ENCODE measurements around the gene ZDHHC8. TPM values are rescaled to one million over a fixed set of nuclear protein-coding genes. Genes with fewer than 3 reads are reported as not detected.

Gene ZDHHC8
- total RNA-seq, 1 donor from 2014 or later, result 35.5 TPM

DNA sequence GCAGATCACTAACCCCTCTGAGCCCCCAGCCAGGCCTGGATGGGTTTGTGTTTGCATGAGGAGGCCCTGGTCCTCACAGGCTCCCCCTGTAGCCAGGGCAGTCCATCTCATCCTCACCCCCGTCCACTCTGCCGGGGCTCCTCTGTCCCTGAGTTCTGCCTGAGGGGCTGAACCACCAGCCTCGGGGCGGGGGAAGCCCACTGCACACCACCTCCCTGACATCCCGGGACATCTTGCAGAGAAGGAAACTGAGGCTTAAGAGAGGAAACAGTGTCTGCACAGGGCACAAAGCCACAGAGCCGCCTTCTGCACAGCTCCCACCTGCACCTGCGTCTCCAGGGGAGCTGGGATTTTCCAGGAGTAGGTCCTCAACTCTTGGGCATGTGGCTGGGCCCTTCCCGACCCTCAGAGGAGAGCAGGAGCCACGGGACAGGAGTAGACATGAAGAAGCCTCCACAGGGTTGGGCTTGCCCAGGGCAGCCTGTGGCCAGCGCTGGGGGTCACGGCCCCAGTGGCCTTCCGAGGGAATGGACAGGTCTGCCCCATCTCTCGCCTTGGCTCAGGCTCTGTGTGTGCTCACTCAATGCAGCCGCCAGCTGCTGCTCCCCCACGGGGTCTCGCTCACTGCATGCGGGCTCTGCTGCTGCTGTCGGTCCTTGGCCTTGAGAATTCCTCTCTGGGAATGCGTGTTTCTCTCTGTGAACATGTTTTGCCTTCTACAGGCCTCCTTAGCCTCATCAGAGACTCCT, 64.7 kb downstream of the ZDHHC8 start:
- H3K4me3 ChIP-seq, result no peak overlapping the region
- H3K27me3 ChIP-seq, result no peaks in the 10 kb centered on the region
- intact Hi-C loops (cut with DNase I), result no loop called here
- no peaks in the 10 kb centered on the region for H3K4me1 ChIP-seq
- DNase-seq (ENCODE audit: low spot score in 2 of 2), result no peak
- H3K36me3 ChIP-seq, result no peaks in the 10 kb centered on the region
- TF ChIP-seq, protein P1, sequence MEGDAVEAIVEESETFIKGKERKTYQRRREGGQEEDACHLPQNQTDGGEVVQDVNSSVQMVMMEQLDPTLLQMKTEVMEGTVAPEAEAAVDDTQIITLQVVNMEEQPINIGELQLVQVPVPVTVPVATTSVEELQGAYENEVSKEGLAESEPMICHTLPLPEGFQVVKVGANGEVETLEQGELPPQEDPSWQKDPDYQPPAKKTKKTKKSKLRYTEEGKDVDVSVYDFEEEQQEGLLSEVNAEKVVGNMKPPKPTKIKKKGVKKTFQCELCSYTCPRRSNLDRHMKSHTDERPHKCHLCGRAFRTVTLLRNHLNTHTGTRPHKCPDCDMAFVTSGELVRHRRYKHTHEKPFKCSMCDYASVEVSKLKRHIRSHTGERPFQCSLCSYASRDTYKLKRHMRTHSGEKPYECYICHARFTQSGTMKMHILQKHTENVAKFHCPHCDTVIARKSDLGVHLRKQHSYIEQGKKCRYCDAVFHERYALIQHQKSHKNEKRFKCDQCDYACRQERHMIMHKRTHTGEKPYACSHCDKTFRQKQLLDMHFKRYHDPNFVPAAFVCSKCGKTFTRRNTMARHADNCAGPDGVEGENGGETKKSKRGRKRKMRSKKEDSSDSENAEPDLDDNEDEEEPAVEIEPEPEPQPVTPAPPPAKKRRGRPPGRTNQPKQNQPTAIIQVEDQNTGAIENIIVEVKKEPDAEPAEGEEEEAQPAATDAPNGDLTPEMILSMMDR (IDR thresholded peaks at IDR 0.05), result no peak
- no peaks in the 10 kb centered on the region for H3K9me3 ChIP-seq
- no peak overlapping the region for H3K27ac ChIP-seq

Other genes starting within 250 kb of the ZDHHC8 start
- 150 TPM for gene COMT, start 190.0 kb upstream of the ZDHHC8 start, total RNA-seq
- gene TXNRD2, start 190.0 kb upstream of the ZDHHC8 start, total RNA-seq, result 46.0 TPM
- gene ARVCF, start 115.0 kb upstream of the ZDHHC8 start, total RNA-seq, result 252 TPM
- gene TANGO2, start 110.7 kb upstream of the ZDHHC8 start, total RNA-seq, result 26.3 TPM
- 18.0 TPM for gene DGCR8, start 51.6 kb upstream of the ZDHHC8 start, total RNA-seq
- gene RANBP1, start 15.7 kb upstream of the ZDHHC8 start, total RNA-seq, result 302 TPM
- 161 TPM for gene TRMT2A, start 14.6 kb upstream of the ZDHHC8 start, total RNA-seq
- not detected for gene CCDC188, start 19.3 kb downstream of the ZDHHC8 start, total RNA-seq
- 0.43 TPM for gene RTN4R, start 136.5 kb downstream of the ZDHHC8 start, total RNA-seq
- 42.1 TPM for gene DGCR6L, start 188.3 kb downstream of the ZDHHC8 start, total RNA-seq